Left colon (tissue), 2 donors: ENCODE measurements around the gene ERMAP. TPM values are rescaled to one million over a fixed set of nuclear protein-coding genes. Genes with fewer than 3 reads are reported as not detected.
"Not testable (repeated sequence)": the region's sequence is repeated elsewhere in the genome, so short reads cannot be mapped to it uniquely, and the experiment has no call there.

Source experiments
- ATAC-seq: fragments of 200-7000 bp; cut with Tn5 transposase; one replicate; pipeline ENCODE4 v1.9.1; 2020; ENCODE audit warnings: mild to moderate bottlenecking, moderate library complexity
- DNase-seq, 2 donors: peaks; one replicate each; pipeline ENCODE4 v3.0.0-alpha.2; 2020
- intact Hi-C, 2 donors: fragments of 100-400 bp; cut with DNase I in 1 of 2; cut with micrococcal nuclease in 1 of 2; formaldehyde crosslinking; loops; one replicate each; pipeline versions ENCODE4 v1.11.2 to v1.14.0; 2022; cut with DNase I, micrococcal nuclease
- total RNA-seq, 2 donors: library from RNA; stranded (reverse); fragmentation: NEBNext Ultra II Directional; extraction: Animal tissue kit (Norgen Biotek cat#: 25700); gene quantifications; one replicate each; pipeline ENCODE4 v1.2.1, GENCODE V29; 2021
- donor health status: DM: no; HTN: no; CAD: no.
- donor health status: DM: yes; HTN: yes; CAD: no.

The ERMAP gene
- total RNA-seq, 2 donors from 2014 or later, result 12.5 to 15.6 TPM

DNA sequence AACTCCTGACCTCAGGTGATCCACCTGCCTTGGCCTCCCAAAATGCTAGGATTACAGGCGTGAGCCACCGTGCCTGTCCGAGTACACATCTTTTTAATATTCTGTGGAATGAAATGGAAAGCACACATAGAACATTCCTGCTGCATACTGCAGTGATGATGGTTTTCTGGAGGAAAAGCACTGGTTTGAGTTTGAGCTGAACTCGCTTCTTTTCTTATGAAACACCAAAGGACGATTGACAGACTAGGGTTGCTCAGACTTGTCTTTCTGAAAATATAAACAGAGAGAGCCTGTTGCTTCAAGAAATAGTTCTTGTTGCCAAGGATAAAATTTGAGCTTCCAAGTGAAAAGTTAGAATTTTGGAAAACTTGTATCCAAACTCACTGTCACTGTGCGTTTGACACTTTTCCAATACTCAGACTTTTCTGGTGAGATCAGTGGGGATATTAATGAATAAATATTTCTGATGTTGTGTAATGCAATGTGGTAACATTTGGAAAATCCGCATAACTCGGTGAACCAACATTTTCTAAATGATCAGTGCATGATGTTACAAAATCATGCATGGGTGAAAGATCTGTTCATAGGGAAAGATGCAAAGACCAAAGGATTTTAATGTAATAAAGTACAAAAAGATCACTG lies 15.0 kb upstream of the ERMAP start:
- ATAC-seq, result no peak
- intact Hi-C loops, result no loop called here
- no peak for DNase-seq

- ATAC-seq (no peak), DNase-seq (no peak)
- intact Hi-C loops, result no loop called here
These were observed 10.8 kb upstream of the ERMAP start for GRCh38 chr1:42806171-42806570.

- no peak for DNase-seq
- intact Hi-C loops, result no loop called here
- no peak for ATAC-seq
These were observed 10.3 kb upstream of the ERMAP start for GRCh38 chr1:42806593-42806992.

- intact Hi-C loops, result no loop called here
These were observed 9.8 kb upstream of the ERMAP start for GRCh38 chr1:42807056-42807668.

DNA sequence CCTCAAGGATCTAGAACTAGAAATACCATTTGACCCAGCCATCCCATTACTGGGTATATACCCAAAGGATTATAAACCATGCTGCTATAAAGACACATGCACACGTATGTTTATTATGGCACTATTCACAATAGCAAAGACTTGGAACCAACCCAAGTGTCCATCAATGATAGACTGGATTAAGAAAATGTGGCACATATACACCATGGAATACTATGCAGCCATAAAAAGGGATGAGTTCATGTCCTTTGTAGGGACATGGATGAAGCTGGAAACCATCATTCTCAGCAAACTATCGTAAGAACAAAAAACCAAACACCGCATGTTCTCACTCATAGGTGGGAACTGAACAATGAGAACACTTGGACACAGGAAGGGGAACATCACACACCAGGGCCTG lies 2.1 kb upstream of the ERMAP start:
- intact Hi-C loops, result not testable (repeated sequence)

More at GRCh38 chr1:42807056-42807668, 9.8 kb upstream of the ERMAP start:
- DNase-seq, result no peak
- no peak for ATAC-seq

GRCh38 chr1:42815941-42816584 lies 859 bp upstream of the ERMAP start:
- ATAC-seq (peak; percentile 17), DNase-seq (peak in 1 of 2 donors; percentile 13)
- intact Hi-C loops, result no loop called here

More for the DNA sequence above, 2.1 kb upstream of the ERMAP start:
- DNase-seq, ATAC-seq: not testable (repeated sequence)

DNA sequence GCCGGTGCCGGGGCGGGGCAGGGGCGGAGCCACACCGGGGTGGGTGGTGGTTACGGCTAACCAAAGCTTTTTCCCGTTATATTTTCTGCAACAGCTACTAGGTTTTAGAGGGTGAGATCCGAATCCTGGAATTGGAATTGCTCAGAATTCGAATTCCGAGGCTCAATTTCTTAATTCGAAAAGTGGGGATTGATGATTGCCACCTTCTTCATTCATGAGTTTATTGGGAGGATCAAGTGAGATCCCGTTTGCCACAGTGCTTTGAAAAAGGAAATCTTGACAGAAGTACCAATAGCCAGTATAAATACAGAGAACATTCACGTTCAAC lies 482 bp downstream of the ERMAP start:
- intact Hi-C loops, result no loop called here
- ATAC-seq (no peak), DNase-seq (no peak)

- no peak for ATAC-seq
These were observed 1.1 kb downstream of the ERMAP start for GRCh38 chr1:42817976-42818375.

GRCh38 chr1:42820813-42821212 lies 3.9 kb downstream of the ERMAP start:
- ATAC-seq (no peak), DNase-seq (no peak)
- intact Hi-C loops, result no loop called here

More at GRCh38 chr1:42817976-42818375, 1.1 kb downstream of the ERMAP start:
- intact Hi-C loops, result no loop called here
- DNase-seq, result no peak

DNA sequence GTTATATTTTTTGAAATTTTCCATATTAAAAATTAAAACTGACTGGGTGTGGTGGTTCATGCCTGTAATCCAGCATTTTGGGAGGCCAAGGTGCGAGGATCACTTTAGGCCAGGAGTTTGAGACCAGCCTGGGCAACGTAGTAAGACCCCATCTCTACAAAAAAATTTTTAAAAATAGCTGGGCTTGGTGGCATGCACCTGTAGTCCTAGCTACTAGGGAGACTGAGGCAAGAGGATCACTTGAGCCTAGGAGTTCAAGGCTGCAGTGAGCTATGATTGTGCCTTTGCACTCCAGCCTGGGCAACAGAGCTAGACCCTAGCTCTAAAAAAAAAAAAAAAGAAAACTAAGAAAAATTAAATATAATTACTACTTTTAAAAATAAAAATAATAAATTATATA lies 4.8 kb downstream of the ERMAP start:
- no peak for ATAC-seq
- intact Hi-C loops, result no loop called here
- DNase-seq, result no peak

- intact Hi-C loops, result no loop called here
- ATAC-seq, result no peak
These were observed 6.0 kb downstream of the ERMAP start for GRCh38 chr1:42822800-42823392.

DNA sequence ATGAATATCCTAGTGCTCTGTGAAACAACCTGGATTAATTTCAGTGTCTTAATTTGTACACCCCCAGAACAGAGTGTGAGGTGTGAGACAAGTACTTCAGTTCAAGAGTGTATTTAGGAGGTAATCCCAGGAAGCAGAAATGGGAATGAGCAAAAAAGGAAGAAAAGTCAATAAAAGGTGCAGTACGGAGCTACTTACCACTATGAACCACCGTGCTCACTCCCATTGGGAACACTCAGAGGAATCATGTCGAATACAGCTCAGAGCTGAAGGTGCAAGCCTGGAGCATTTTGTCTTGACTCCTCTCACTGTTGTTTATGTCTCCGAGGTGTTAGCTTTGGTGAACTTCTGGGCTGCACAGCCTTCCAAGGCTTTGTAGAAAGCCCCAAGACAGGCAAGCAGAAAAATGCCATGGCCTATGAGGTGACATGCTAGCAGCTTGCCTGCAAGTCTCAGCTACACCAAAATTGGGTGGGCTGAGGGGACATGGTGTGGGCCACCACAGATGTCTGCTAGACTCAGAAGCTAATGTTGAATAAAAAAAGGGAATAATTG lies 7.6 kb downstream of the ERMAP start:
- DNase-seq, result no peak
- intact Hi-C loops, result no loop called here
- no peak for ATAC-seq

More at GRCh38 chr1:42822800-42823392, 6.0 kb downstream of the ERMAP start:
- no peak for DNase-seq

DNA sequence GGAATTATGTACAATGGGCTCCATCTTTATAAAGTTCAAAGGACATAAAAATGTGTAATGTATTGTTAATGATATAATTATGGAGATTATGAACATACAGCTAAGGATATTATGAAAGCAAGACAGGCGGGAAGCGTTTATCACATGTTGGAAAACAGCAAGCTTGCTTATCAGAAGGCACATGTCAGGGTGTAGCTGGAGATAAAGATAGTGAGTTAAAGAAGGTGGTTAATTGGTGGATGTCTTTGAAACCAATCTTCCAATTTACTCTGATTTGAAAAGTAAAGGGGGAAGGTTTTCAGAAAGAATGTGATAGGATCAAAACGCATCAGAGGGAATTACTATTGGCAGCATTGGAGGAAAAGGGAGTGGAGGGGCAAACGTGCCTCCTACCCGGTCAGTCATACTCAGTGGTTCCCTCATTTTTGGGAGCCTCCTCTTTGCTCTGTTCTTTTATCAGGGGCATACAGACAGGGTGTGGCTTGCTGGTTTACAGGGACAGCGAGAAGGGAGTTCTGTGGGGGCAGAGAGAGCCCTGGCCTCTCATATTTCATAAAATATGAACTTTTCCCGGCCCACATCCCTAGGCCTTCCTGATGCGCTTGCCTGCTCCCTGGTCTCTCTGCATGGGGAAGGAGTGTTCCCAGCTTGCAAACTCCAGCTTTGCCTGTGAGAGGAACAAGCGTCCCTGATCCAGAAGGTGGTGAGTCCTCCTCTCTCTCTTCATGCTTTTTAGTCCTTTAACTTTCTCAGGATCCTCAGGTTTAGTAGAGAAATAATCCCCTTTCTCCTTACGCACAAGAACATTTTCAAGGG lies 8.3 kb downstream of the ERMAP start:
- DNase-seq (no peak), ATAC-seq (no peak)
- intact Hi-C loops, result no loop called here

DNA sequence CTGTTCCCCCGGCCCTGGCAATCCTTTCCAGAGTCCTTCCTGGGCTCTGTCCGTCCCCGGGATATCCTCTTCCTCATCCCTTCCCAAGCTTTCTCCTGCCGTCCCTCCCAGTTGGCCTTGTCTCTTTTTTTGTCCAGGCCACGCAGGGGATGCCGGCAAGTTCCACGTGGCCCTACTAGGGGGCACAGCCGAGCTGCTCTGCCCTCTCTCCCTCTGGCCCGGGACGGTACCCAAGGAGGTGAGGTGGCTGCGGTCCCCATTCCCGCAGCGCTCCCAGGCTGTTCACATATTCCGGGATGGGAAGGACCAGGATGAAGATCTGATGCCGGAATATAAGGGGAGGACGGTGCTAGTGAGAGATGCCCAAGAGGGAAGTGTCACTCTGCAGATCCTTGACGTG lies 13.7 kb downstream of the ERMAP start:
- ATAC-seq (no peak), DNase-seq (no peak)
- intact Hi-C loops, result no loop called here

GRCh38 chr1:42831273-42831672 lies 14.4 kb downstream of the ERMAP start:
- intact Hi-C loops, result no loop called here
- DNase-seq (no peak), ATAC-seq (no peak)

- no peak for DNase-seq
- intact Hi-C loops, result no loop called here
These were observed 15.8 kb downstream of the ERMAP start for GRCh38 chr1:42832641-42833240.

GRCh38 chr1:42833981-42834380 lies 17.1 kb downstream of the ERMAP start:
- DNase-seq, result no peak
- no peak for ATAC-seq
- intact Hi-C loops, result no loop called here

More at GRCh38 chr1:42832641-42833240, 15.8 kb downstream of the ERMAP start:
- no peak for ATAC-seq

- ATAC-seq (no peak), DNase-seq (no peak)
- intact Hi-C loops, result no loop called here
These were observed 17.9 kb downstream of the ERMAP start for GRCh38 chr1:42834803-42835202.

- intact Hi-C loops, result no loop called here
These were observed 18.5 kb downstream of the ERMAP start for GRCh38 chr1:42835422-42835821.

More at GRCh38 chr1:42835422-42835821, 18.5 kb downstream of the ERMAP start:
- DNase-seq, result no peak
- no peak for ATAC-seq
